ENCODE data around the gene VTI1A.

- TF ChIP-seq EZH2 (IDR thresholded peaks at IDR 0.05; ENCODE audit: insufficient read depth, low read length) (no peak), CTCF (IDR thresholded peaks at IDR 0.05; ENCODE audit: insufficient read depth, low read depth, low read length) (no peak)
Observed at GRCh38 chr10:112698133-112698817, 251.3 kb downstream of the VTI1A start.

All from astrocyte (in vitro differentiated cells and primary cell).